ENCODE results near the gene IFIT3.

IFIT3 gene

DNA sequence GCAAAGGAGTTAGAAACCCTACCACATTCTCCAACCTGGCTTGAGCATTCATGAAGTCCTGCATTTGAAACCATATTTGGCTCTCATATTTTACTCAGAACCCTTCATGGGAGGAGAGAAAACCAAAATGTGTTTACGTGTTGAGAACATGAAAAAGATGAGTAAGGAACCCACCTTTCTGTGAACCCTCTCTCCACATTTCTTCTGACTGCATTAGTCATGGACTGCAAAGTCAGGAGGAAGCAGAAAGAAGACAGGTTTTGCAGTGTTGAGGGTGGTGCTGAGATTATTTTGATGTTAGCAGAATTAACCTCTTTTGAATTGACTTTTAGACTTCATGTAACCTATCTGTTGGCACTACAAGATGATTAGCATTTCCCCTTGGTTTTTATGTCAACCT, 55.0 kb downstream of the IFIT3 start:
- H3K4me3 ChIP-seq (ENCODE audit: low read depth, low read length) = no peak overlapping the region
- no peak for TF ChIP-seq POLR2A (IDR thresholded peaks at IDR 0.05; ENCODE audit: extremely low read depth, insufficient read length)
- TF ChIP-seq MYC (IDR thresholded peaks at IDR 0.05; ENCODE audit: low read depth, low read length) = no peak
- TF ChIP-seq, protein P1, sequence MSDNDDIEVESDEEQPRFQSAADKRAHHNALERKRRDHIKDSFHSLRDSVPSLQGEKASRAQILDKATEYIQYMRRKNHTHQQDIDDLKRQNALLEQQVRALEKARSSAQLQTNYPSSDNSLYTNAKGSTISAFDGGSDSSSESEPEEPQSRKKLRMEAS (IDR thresholded peaks at IDR 0.05; ENCODE audit: low read depth, low read length) = no peak
- TF ChIP-seq, protein P2, sequence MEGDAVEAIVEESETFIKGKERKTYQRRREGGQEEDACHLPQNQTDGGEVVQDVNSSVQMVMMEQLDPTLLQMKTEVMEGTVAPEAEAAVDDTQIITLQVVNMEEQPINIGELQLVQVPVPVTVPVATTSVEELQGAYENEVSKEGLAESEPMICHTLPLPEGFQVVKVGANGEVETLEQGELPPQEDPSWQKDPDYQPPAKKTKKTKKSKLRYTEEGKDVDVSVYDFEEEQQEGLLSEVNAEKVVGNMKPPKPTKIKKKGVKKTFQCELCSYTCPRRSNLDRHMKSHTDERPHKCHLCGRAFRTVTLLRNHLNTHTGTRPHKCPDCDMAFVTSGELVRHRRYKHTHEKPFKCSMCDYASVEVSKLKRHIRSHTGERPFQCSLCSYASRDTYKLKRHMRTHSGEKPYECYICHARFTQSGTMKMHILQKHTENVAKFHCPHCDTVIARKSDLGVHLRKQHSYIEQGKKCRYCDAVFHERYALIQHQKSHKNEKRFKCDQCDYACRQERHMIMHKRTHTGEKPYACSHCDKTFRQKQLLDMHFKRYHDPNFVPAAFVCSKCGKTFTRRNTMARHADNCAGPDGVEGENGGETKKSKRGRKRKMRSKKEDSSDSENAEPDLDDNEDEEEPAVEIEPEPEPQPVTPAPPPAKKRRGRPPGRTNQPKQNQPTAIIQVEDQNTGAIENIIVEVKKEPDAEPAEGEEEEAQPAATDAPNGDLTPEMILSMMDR (IDR thresholded peaks at IDR 0.05; ENCODE audit: low read depth, low read length) = no peak
- no peak for DNase-seq (ENCODE audit: low read depth)

DNA sequence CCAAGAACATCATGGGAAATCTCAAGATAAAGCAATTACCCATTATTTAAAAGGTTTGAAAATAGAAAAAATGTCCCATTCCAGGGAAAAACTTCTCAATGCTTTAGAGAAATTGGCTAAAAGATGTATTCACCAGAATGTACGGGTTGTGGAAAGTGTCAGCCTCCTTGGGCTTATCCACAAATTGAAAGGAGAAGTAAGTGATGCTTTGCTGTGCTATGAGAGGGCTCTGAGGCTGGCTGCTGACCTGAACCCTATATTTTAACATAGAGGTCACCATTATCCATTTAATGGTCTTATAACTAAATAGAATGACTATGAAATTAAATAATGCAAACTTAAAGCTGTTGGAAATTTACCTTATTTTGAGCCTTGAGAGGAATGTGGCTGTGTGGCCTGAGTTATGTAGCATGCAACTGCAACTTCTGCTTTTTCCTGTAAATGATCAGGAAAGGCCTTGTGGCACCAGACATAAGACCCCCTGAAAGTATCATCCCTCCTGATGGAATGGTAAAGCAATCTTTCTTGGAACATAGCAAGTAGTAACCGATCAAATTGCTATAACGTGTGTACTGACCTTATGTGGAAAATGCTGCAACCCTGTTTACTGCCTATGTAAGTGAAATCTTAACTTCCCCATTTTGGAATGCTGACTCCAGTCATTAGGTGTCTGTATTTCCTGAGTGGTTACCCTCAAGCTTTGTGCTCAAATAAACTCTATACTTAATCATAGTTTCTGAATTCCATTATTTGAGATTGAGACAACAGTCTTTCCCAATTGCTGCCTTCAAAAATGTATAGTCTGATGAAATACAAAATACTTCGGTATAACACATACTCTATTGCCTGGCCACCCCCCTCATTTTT, 56.9 kb downstream of the IFIT3 start:
- peak; percentile 85 for DNase-seq (ENCODE audit: low read depth)
- TF ChIP-seq MYC (IDR thresholded peaks at IDR 0.05; ENCODE audit: low read depth, low read length) (0 out of 2 replicates have a peak, but pooled peaks have one; percentile 20), POLR2A (IDR thresholded peaks at IDR 0.05; ENCODE audit: extremely low read depth, insufficient read length) (no peak)
- TF ChIP-seq, protein P2 (IDR thresholded peaks at IDR 0.05; ENCODE audit: low read depth, low read length) = no peak
- TF ChIP-seq, protein P1 (IDR thresholded peaks at IDR 0.05; ENCODE audit: low read depth, low read length) = no peak
- H3K4me3 ChIP-seq (ENCODE audit: low read depth, low read length) = no peak overlapping the region

DNA sequence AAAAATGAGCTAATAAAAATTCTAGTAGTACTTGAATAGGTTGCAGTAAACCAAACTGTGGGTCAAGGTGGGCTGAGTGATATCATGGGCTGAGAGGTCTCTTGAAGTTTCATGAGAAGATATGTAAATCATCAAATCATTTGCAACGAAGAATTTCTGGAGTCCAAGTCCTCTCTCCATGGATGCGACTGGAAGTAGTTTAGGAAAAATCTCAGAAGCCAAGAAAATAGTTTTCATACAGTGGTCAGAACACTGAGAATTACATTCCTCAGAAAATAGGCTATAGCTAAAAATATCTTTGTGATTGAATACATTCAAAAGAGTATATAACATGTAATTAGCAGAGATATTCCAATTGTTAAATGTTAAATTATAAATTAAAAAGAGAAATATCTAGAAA, 61.0 kb downstream of the IFIT3 start:
- DNase-seq (ENCODE audit: low read depth) = no peak

DNA sequence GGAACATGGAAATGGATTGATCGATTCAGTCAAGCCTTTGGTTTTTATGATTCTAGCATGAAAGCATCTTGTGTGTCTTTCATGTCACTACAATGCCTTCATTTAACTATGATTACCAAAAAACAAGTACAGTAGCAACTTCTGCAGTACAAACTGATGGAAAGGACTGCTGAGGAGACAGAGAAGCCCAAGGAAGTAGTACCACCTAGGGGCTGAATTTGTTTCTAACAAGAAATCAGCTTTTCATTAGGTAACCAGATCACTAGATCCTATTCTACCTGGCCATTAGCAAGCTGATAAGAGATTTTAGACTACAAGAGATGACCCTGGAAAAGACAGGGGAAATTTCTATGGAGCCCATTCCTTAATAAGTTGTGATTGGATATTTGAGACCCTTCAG, 61.5 kb downstream of the IFIT3 start:
- TF ChIP-seq, protein P2 (IDR thresholded peaks at IDR 0.05; ENCODE audit: low read depth, low read length) = peak; percentile 11
- TF ChIP-seq, protein P1 (IDR thresholded peaks at IDR 0.05; ENCODE audit: low read depth, low read length) = no peak
- no peak for TF ChIP-seq POLR2A (IDR thresholded peaks at IDR 0.05; ENCODE audit: extremely low read depth, insufficient read length)
- H3K4me3 ChIP-seq (ENCODE audit: low read depth, low read length) = no peak overlapping the region
- DNase-seq (ENCODE audit: low read depth) = peak; percentile 51

More for the DNA sequence above, 61.0 kb downstream of the IFIT3 start:
- TF ChIP-seq POLR2A (IDR thresholded peaks at IDR 0.05; ENCODE audit: extremely low read depth, insufficient read length) (no peak), MYC (IDR thresholded peaks at IDR 0.05; ENCODE audit: low read depth, low read length) (no peak)
- TF ChIP-seq, protein P1 (IDR thresholded peaks at IDR 0.05; ENCODE audit: low read depth, low read length) = no peak
- TF ChIP-seq, protein P2 (IDR thresholded peaks at IDR 0.05; ENCODE audit: low read depth, low read length) = no peak
- H3K4me3 ChIP-seq (ENCODE audit: low read depth, low read length) = no peak overlapping the region
